Stimulated activated CD8-positive, alpha-beta memory T cell treated with anti-CD3 and anti-CD28 coated beads, Interleukin-15, amount 100 ng/mL, for 4 hours (primary cell): ENCODE data around the gene XRCC1.
A peak's percentile ranks its signal among the peaks of the same experiment; 100 is the strongest.
"Not testable (repeated sequence)": the region's sequence is repeated elsewhere in the genome, so short reads cannot be mapped to it uniquely, and the experiment has no call there.

ENCODE experiments used
- DNase-seq, 2 donors: peaks; one replicate each; pipeline ENCODE4 v3.0.0-alpha.2; 2020; ENCODE audit warnings: low read depth in 2 of 2

The XRCC1 gene

GRCh38 chr19:43575156-43575950, at the start of gene XRCC1, which contains the start of gene PINLYP:
XRCC1 (minus strand) TSS chr19:43575527; CDS start chr19:43575458, 69 bp downstream.
PINLYP (plus strand) TSS chr19:43575801; CDS start chr19:43577192, 1,391 bp downstream.
- peak; percentile 88 to 91 for DNase-seq

- peak; percentile 55 to 76 for DNase-seq
Observed at GRCh38 chr19:43624933-43625332, 49.6 kb upstream of the XRCC1 start.

- DNase-seq, result no peak
Observed at GRCh38 chr19:43623889-43624670, 48.8 kb upstream of the XRCC1 start.

GRCh38 chr19:43622956-43623355, 47.6 kb upstream of the XRCC1 start:
- DNase-seq, result no peak

GRCh38 chr19:43622070-43622469, 46.7 kb upstream of the XRCC1 start:
- DNase-seq, result no peak

- DNase-seq, result peak in 1 of 2 donors; percentile 66
Observed at GRCh38 chr19:43620061-43621001, 45.0 kb upstream of the XRCC1 start.

GRCh38 chr19:43619262-43620060, 44.1 kb upstream of the XRCC1 start, which contains the start of gene ZNF428:
ZNF428 (minus strand) TSS chr19:43619629; CDS start chr19:43614304, 5,325 bp downstream.
- peak; percentile 78 to 81 for DNase-seq

GRCh38 chr19:43618921-43619261, 43.6 kb upstream of the XRCC1 start:
- no peak for DNase-seq

- DNase-seq, result no peak
Observed at GRCh38 chr19:43616954-43617353, 41.6 kb upstream of the XRCC1 start.

GRCh38 chr19:43616306-43616705, 41.0 kb upstream of the XRCC1 start:
- DNase-seq, result no peak

- DNase-seq, result no peak
Observed at GRCh38 chr19:43612374-43612773, 37.0 kb upstream of the XRCC1 start.

GRCh38 chr19:43611788-43612187, 36.5 kb upstream of the XRCC1 start, which contains the start of gene SRRM5:
SRRM5 (plus strand) TSS chr19:43612088; CDS start chr19:43612122, 34 bp downstream.
- DNase-seq, result no peak

- no peak for DNase-seq
Observed at GRCh38 chr19:43610493-43610892, 35.2 kb upstream of the XRCC1 start.

GRCh38 chr19:43609872-43610271, 34.5 kb upstream of the XRCC1 start:
- DNase-seq, result no peak

GRCh38 chr19:43607238-43608205, 32.2 kb upstream of the XRCC1 start:
- DNase-seq, result no peak

- DNase-seq, result no peak
Observed at GRCh38 chr19:43606569-43607229, 31.4 kb upstream of the XRCC1 start.

- no peak for DNase-seq
Observed at GRCh38 chr19:43605875-43606568, 30.7 kb upstream of the XRCC1 start.

- DNase-seq, result not testable (repeated sequence)
Observed at GRCh38 chr19:43600326-43600725, 25.0 kb upstream of the XRCC1 start.
